Measurements from ENCODE around the gene OLFM2.

DNA sequence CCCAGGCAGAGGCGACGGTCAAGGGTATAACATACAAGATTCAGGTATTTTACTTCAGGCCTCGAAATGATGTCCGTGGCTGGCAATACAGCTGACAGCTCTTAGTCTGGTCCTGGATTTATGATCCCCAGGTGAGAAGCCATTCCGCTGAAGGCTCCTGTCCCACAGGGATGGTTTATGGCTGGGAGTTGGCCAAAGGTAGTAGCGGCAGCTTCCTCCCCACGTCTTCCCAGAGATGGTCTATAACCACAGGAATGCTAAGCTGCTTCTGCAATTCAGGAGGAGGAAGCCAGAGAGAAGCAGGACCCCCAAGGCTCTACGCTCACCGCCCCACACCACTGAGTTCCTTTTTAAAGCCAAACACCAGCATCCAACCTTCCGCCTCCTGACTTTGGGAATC is 27.1 kb downstream of the OLFM2 start:
- TF ChIP-seq, protein P1, sequence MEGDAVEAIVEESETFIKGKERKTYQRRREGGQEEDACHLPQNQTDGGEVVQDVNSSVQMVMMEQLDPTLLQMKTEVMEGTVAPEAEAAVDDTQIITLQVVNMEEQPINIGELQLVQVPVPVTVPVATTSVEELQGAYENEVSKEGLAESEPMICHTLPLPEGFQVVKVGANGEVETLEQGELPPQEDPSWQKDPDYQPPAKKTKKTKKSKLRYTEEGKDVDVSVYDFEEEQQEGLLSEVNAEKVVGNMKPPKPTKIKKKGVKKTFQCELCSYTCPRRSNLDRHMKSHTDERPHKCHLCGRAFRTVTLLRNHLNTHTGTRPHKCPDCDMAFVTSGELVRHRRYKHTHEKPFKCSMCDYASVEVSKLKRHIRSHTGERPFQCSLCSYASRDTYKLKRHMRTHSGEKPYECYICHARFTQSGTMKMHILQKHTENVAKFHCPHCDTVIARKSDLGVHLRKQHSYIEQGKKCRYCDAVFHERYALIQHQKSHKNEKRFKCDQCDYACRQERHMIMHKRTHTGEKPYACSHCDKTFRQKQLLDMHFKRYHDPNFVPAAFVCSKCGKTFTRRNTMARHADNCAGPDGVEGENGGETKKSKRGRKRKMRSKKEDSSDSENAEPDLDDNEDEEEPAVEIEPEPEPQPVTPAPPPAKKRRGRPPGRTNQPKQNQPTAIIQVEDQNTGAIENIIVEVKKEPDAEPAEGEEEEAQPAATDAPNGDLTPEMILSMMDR (IDR thresholded peaks at IDR 0.05; ENCODE audit: borderline replicate concordance, extremely low read depth, low read length, poor library complexity, severe bottlenecking), result no peak
- TF ChIP-seq EZH2 (IDR thresholded peaks at IDR 0.05; ENCODE audit: borderline replicate concordance, low read depth, low read length, severe bottlenecking), result no peak

All from DND-41 (cell line).